Thyroid gland (tissue), 4 donors: ENCODE results near the gene PFKM.

Experiments
- CTCF ChIP-seq, 6 experiments: fragments of 200-600 bp in 3 of 6; fragments of 450-650 bp in 3 of 6; sonication (generic) in 3 of 6; IDR thresholded peaks; one replicate each; pipeline ENCODE4 v1.5.1; 2016 to 2019; ENCODE audit warnings: antibody characterized with exemption in 6 of 6, mild to moderate bottlenecking in 2 of 6, inconsistent platforms in 1 of 6, moderate library complexity in 1 of 6
- POLR2A ChIP-seq, 2 donors: fragments of 450-650 bp; IDR thresholded peaks; one replicate each; pipeline ENCODE4 v1.6.1; 2017; ENCODE audit warnings: antibody characterized with exemption in 2 of 2, mild to moderate bottlenecking in 2 of 2, moderate library complexity in 1 of 2

GRCh38 chr12:48121522-48121921 is 2.4 kb downstream of the PFKM start:
- no peak for TF ChIP-seq CTCF (IDR thresholded peaks at IDR 0.05)
- TF ChIP-seq POLR2A (IDR thresholded peaks at IDR 0.05) = no peak
